PC-3 (cell line): ENCODE results near the gene ZFYVE9. TPM values are rescaled to one million over a fixed set of nuclear protein-coding genes. Genes with fewer than 3 reads are reported as not detected.

ENCODE experiments used
- ATAC-seq: fragments of 200-7000 bp; cut with Tn5 transposase; 2 replicates; pipeline ENCODE4 v1.9.1; 2020; ENCODE audit warnings: mild to moderate bottlenecking, moderate library complexity
- BruUV-seq: library from RNA; stranded (reverse); fragments of 400-500 nt; replicated peaks from 2 replicates; lab custom pipeline; 2021; lab: Mats Ljungman, UMichigan
- CTCF ChIA-PET: fragments of 300-600 bp; sonication (Branson Sonifier 250); formaldehyde crosslinking; loops from one replicate; lab custom pipeline; 2022; ENCODE audit warnings: antibody characterized with exemption; lab: Charles Lee
- POLR2A ChIA-PET: fragments of 300-600 bp; sonication (Branson Sonifier 250); formaldehyde crosslinking; loops from one replicate; lab custom pipeline; 2022; ENCODE audit warnings: antibody characterized with exemption; ENCODE audit not compliant: unreplicated experiment; lab: Charles Lee
- DNase-seq: peaks from one replicate; pipeline ENCODE4 v3.0.0-alpha.2; 2015
- H2AFZ ChIP-seq: fragments of 300-600 bp; sonication (generic); 2 replicates; pipeline ENCODE4 v1.6.0; 2016; ENCODE audit warnings: antibody characterized with exemption, low read length
- H3F3A ChIP-seq: fragments of 300-600 bp; sonication (generic); one replicate; pipeline ENCODE4 v1.6.0; 2017; ENCODE audit warnings: antibody characterized with exemption, low read length, control low read depth, mild to moderate bottlenecking; ENCODE audit not compliant: unreplicated experiment
- H3K27ac ChIP-seq: fragments of 300-600 bp; sonication (generic); 2 replicates; pipeline ENCODE4 v1.5.1; 2016; ENCODE audit warnings: mild to moderate bottlenecking, low read length
- H3K27me3 ChIP-seq: fragments of 300-600 bp; sonication (generic); 2 replicates; pipeline ENCODE4 v1.6.1; 2016; ENCODE audit warnings: low read length, mixed read lengths
- H3K36me3 ChIP-seq: fragments of 300-600 bp; sonication (generic); 2 replicates; pipeline ENCODE4 v1.6.1; 2016; ENCODE audit warnings: low read depth, mixed run types, low read length, mixed read lengths
- H3K4me1 ChIP-seq: fragments of 300-600 bp; sonication (generic); 2 replicates; pipeline ENCODE4 v1.5.1; 2016; ENCODE audit warnings: low read length; ENCODE audit not compliant: insufficient read depth
- H3K4me2 ChIP-seq: fragments of 300-600 bp; sonication (generic); 2 replicates; pipeline ENCODE4 v1.6.0; 2016; ENCODE audit warnings: low read length
- H3K4me3 ChIP-seq: fragments of 300-600 bp; sonication (generic); 2 replicates; pipeline ENCODE4 v1.5.1; 2016; ENCODE audit warnings: mild to moderate bottlenecking, low read length, mixed read lengths
- H3K79me2 ChIP-seq: fragments of 300-600 bp; sonication (generic); 2 replicates; pipeline ENCODE4 v1.6.1; 2017; ENCODE audit warnings: low read length, mixed read lengths
- H3K9ac ChIP-seq: fragments of 300-600 bp; sonication (generic); 2 replicates; pipeline ENCODE4 v1.6.0; 2016; ENCODE audit warnings: mild to moderate bottlenecking, low read length
- H3K9me2 ChIP-seq: fragments of 300-600 bp; sonication (generic); replicated peaks from 2 replicates; pipeline ENCODE4 v1.6.1; 2016; ENCODE audit warnings: mixed run types, low read length, mixed read lengths
- H3K9me3 ChIP-seq: fragments of 300-600 bp; sonication (generic); 2 replicates; pipeline ENCODE4 v1.6.1; 2016; ENCODE audit warnings: low read length, mixed read lengths
- H4K20me1 ChIP-seq: fragments of 300-600 bp; sonication (generic); 2 replicates; pipeline ENCODE4 v1.6.1; 2016; ENCODE audit warnings: low read length, mixed read lengths
- CTCF ChIP-seq: fragments of 300-600 bp; sonication (generic); conservative IDR thresholded peaks from 2 replicates; pipeline ENCODE4 v1.5.1; 2017; ENCODE audit warnings: antibody characterized with exemption, low read depth, mild to moderate bottlenecking, low read length
- EZH2 ChIP-seq: fragments of 300-600 bp; sonication (generic); IDR thresholded peaks from one replicate; pipeline ENCODE4 v1.6.1; 2017; ENCODE audit warnings: antibody characterized with exemption, mild to moderate bottlenecking, low read length; ENCODE audit not compliant: unreplicated experiment
- EZH2phosphoT487 ChIP-seq: fragments of 300-600 bp; sonication (generic); IDR thresholded peaks from 2 replicates; pipeline ENCODE4 v1.6.1; 2018; ENCODE audit warnings: mild to moderate bottlenecking, antibody characterized with exemption, low read length, borderline replicate concordance
- intact Hi-C: fragments of 100-400 bp; cut with micrococcal nuclease; formaldehyde crosslinking; loops from 2 replicates; pipeline ENCODE4 v1.9.0; 2023
- total RNA-seq: library from RNA; depleted of rRNA; stranded (reverse); fragments of >200 nt; gene quantifications from 2 replicates; pipeline ENCODE4 v1.2.3, GENCODE V29; 2014

ZFYVE9 gene
- total RNA-seq, 1 experiment from 2014 or later = 14.2 TPM

- ChIA-PET CTCF (no interaction called here), POLR2A (no interaction called here)
- H3K4me2 ChIP-seq = no peak overlapping the region
- no peaks in the 10 kb centered on the region for H3K4me1 ChIP-seq
- intact Hi-C loops = no loop called here
- DNase-seq (peak; percentile 29), ATAC-seq (peak; percentile 46; the same call in 1 of the 2 replicates)
- no peaks in the 10 kb centered on the region for H3K79me2 ChIP-seq
- H3K27me3 ChIP-seq = no peaks in the 10 kb centered on the region
- H3K27ac ChIP-seq = no peak overlapping the region
- no peaks in the 10 kb centered on the region for H3K9me3 ChIP-seq
- no peak overlapping the region for H3K4me3 ChIP-seq
- no peak overlapping the region for H3K9ac ChIP-seq
- TF ChIP-seq CTCF (no peak), EZH2 (no peak), EZH2phosphoT487 (no peak)
- no peaks in the 10 kb centered on the region; the same call in 1 of the 2 replicates for H3K9me2 ChIP-seq
- no peaks in the 10 kb centered on the region for H3F3A ChIP-seq
- no peaks in the 10 kb centered on the region for H4K20me1 ChIP-seq
- no peaks in the 10 kb centered on the region for H3K36me3 ChIP-seq
- no peak overlapping the region for H2AFZ ChIP-seq
- no TSS peak for BruUV-seq
These were observed 68.2 kb downstream of the ZFYVE9 start for GRCh38 chr1:52210044-52210443.

GRCh38 chr1:52216907-52217458 lies 75.1 kb downstream of the ZFYVE9 start:
- Histone ChIP-seq H3K36me3 (peaks cover 26% of the 10 kb centered on the region), H3K4me3 (no peak overlapping the region; the same call in 1 of the 2 replicates), H4K20me1 (no peaks in the 10 kb centered on the region), H3F3A (no peaks in the 10 kb centered on the region), H3K4me2 (no peak overlapping the region), H3K79me2 (no peaks in the 10 kb centered on the region), H3K9me2 (no peaks in the 10 kb centered on the region), H3K9ac (no peak overlapping the region), H2AFZ (no peak overlapping the region), H3K9me3 (peaks cover 14% of the 10 kb centered on the region), H3K4me1 (no peaks in the 10 kb centered on the region), H3K27me3 (no peaks in the 10 kb centered on the region), H3K27ac (no peak overlapping the region)
- POLR2A ChIA-PET = no interaction called here
- CTCF ChIA-PET = no interaction called here
- BruUV-seq = no TSS peak
- ATAC-seq = no peak
- intact Hi-C loops = no loop called here
- no peak for DNase-seq
- TF ChIP-seq CTCF (no peak), EZH2phosphoT487 (no peak), EZH2 (no peak)

- Histone ChIP-seq H3K4me3 (no peak overlapping the region), H3K79me2 (no peaks in the 10 kb centered on the region), H3F3A (no peaks in the 10 kb centered on the region), H4K20me1 (no peaks in the 10 kb centered on the region), H2AFZ (no peak overlapping the region), H3K9me2 (no peaks in the 10 kb centered on the region), H3K4me2 (no peak overlapping the region), H3K4me1 (no peaks in the 10 kb centered on the region), H3K9me3 (no peaks in the 10 kb centered on the region), H3K9ac (no peak overlapping the region), H3K27ac (no peak overlapping the region), H3K36me3 (no peaks in the 10 kb centered on the region), H3K27me3 (no peaks in the 10 kb centered on the region)
- TF ChIP-seq EZH2phosphoT487 (no peak), CTCF (no peak), EZH2 (no peak)
- POLR2A ChIA-PET = no interaction called here
- DNase-seq (no peak), ATAC-seq (no peak)
- CTCF ChIA-PET = no interaction called here
- intact Hi-C loops = no loop called here
- no TSS peak for BruUV-seq
These were observed 83.3 kb downstream of the ZFYVE9 start for GRCh38 chr1:52225174-52225573.
